IMR-90 (cell line): Measurements from ENCODE around the gene GPA33. TPM values are rescaled to one million over a fixed set of nuclear protein-coding genes. Genes with fewer than 3 reads are reported as not detected.

Experiments used
- ATAC-seq: fragments of 200-7000 bp; cut with Tn5 transposase; 2 replicates; pipeline ENCODE4 v1.9.1; 2020; ENCODE audit warnings: low read depth, mild to moderate bottlenecking, moderate library complexity
- BruUV-seq: library from RNA; stranded (reverse); fragments of 400-500 nt; replicated peaks from 2 replicates; lab custom pipeline; 2021; lab: Mats Ljungman, UMichigan
- CTCF ChIA-PET: fragments of 300-600 bp; formaldehyde crosslinking; extraction: SDS; loops from one replicate; lab custom pipeline; 2021; ENCODE audit warnings: antibody characterized with exemption; lab: Yijun Ruan, JAX
- POLR2A ChIA-PET: fragments of 300-600 bp; sonication (Branson Sonifier 250); formaldehyde crosslinking; loops from one replicate; lab custom pipeline; 2022; ENCODE audit warnings: antibody characterized with exemption; ENCODE audit not compliant: unreplicated experiment; lab: Charles Lee
- DNase-seq: peaks from one replicate; pipeline ENCODE4 v3.0.0; 2013
- H2AFZ ChIP-seq: replicated peaks from 2 replicates; pipeline ENCODE3; 2013; ENCODE audit warnings: low read length, mild to moderate bottlenecking; ENCODE audit not compliant: poor library complexity
- H2AK5ac ChIP-seq: 2 replicates; pipeline ENCODE4 v1.6.1; 2013; ENCODE audit warnings: low read depth, low read length, inconsistent platforms
- H2AK9ac ChIP-seq: replicated peaks from 2 replicates; pipeline ENCODE3; 2013; ENCODE audit warnings: mild to moderate bottlenecking, low read depth, low read length, moderate library complexity; ENCODE audit not compliant: poor library complexity
- H2BK120ac ChIP-seq: 2 replicates; pipeline ENCODE4 v1.6.1; 2013; ENCODE audit warnings: low read depth, low read length, inconsistent platforms
- H2BK15ac ChIP-seq: 3 replicates; pipeline ENCODE4 v1.6.1; 2013; ENCODE audit warnings: low read depth, low read length, inconsistent platforms
- H2BK20ac ChIP-seq: 2 replicates; pipeline ENCODE4 v1.6.1; 2013; ENCODE audit warnings: low read depth, mild to moderate bottlenecking, inconsistent platforms, low read length, moderate library complexity
- H2BK5ac ChIP-seq: 2 replicates; pipeline ENCODE4 v1.6.1; 2013; ENCODE audit warnings: mild to moderate bottlenecking, low read depth, low read length, inconsistent platforms; ENCODE audit not compliant: poor library complexity, severe bottlenecking
- H3K14ac ChIP-seq: replicated peaks from 2 replicates; pipeline ENCODE4 v1.6.1; 2013; ENCODE audit warnings: low read depth, low read length, inconsistent platforms
- H3K18ac ChIP-seq: 2 replicates; pipeline ENCODE4 v1.6.1; 2013; ENCODE audit warnings: low read depth, low read length, control low read depth
- H3K23ac ChIP-seq: 2 replicates; pipeline ENCODE4 v1.6.1; 2013; ENCODE audit warnings: low read depth, low read length, inconsistent platforms
- H3K27ac ChIP-seq: 2 replicates; pipeline ENCODE4 v1.5.1; 2013; ENCODE audit warnings: mild to moderate bottlenecking, control low read depth, low read length; ENCODE audit not compliant: insufficient read depth
- H3K27me3 ChIP-seq: 2 replicates; pipeline ENCODE4 v1.6.1; 2013; ENCODE audit warnings: low read length; ENCODE audit not compliant: control insufficient read depth, insufficient read depth
- H3K36me3 ChIP-seq: 2 replicates; pipeline ENCODE4 v1.6.1; 2013; ENCODE audit warnings: low read length, mixed read lengths; ENCODE audit not compliant: control insufficient read depth, insufficient read depth
- H3K4ac ChIP-seq: 2 replicates; pipeline ENCODE4 v1.6.1; 2013; ENCODE audit warnings: low read depth, low read length, inconsistent platforms
- H3K4me1 ChIP-seq: 2 replicates; pipeline ENCODE4 v1.6.1; 2013; ENCODE audit warnings: low read length, mixed read lengths; ENCODE audit not compliant: control insufficient read depth, insufficient read depth
- H3K4me2 ChIP-seq: 2 replicates; pipeline ENCODE4 v1.6.1; 2013; ENCODE audit warnings: low read depth, mild to moderate bottlenecking, control low read depth, low read length, moderate library complexity
- H3K4me3 ChIP-seq: 2 replicates; pipeline ENCODE4 v1.5.1; 2013; ENCODE audit warnings: low read depth, mild to moderate bottlenecking, control low read depth, low read length, moderate library complexity; ENCODE audit not compliant: insufficient read depth
- H3K56ac ChIP-seq: 2 replicates; pipeline ENCODE4 v1.6.1; 2013; ENCODE audit warnings: low read length, inconsistent platforms; ENCODE audit not compliant: insufficient read depth; ENCODE audit errors: extremely low read depth
- H3K79me1 ChIP-seq, 2 experiments: 2 replicates each; pipeline ENCODE4 v1.6.1; 2013; ENCODE audit warnings: low read length in 2 of 2, inconsistent platforms in 1 of 2, low read depth in 1 of 2
- H3K9ac ChIP-seq: 2 replicates; pipeline ENCODE4 v1.6.1; 2013; ENCODE audit warnings: low read depth, low read length, control low read depth
- H3K9me1 ChIP-seq: 2 replicates; pipeline ENCODE4 v1.6.1; 2013; ENCODE audit warnings: low read length, inconsistent platforms; ENCODE audit not compliant: insufficient read depth
- H3K9me3 ChIP-seq: 2 replicates; pipeline ENCODE4 v1.6.1; 2013; ENCODE audit warnings: low read length; ENCODE audit not compliant: control insufficient read depth, insufficient read depth
- H4K20me1 ChIP-seq: 2 replicates; pipeline ENCODE4 v1.6.1; 2013; ENCODE audit warnings: low read length, inconsistent platforms; ENCODE audit not compliant: insufficient read depth
- H4K5ac ChIP-seq: 2 replicates; pipeline ENCODE4 v1.6.1; 2013; ENCODE audit warnings: mild to moderate bottlenecking, low read depth, low read length, control low read depth
- H4K8ac ChIP-seq, 2 experiments: 2 replicates each; pipeline ENCODE4 v1.6.1; 2013; ENCODE audit warnings: low read depth in 2 of 2, low read length in 2 of 2, control low read depth in 1 of 2, inconsistent platforms in 1 of 2
- H4K91ac ChIP-seq: 2 replicates; pipeline ENCODE4 v1.6.1; 2013; ENCODE audit warnings: low read depth, low read length, inconsistent platforms; ENCODE audit not compliant: insufficient read depth
- BHLHE40 ChIP-seq: fragments of 150-350 bp; IDR thresholded peaks from 2 replicates; pipeline ENCODE4 v1.6.1; 2016; ENCODE audit warnings: mild to moderate bottlenecking, low read depth, low read length
- CEBPB ChIP-seq: IDR thresholded peaks from 2 replicates; pipeline ENCODE4 v1.6.1; 2012; ENCODE audit warnings: low read depth, low read length, improper control_type of control experiment
- CHD1 ChIP-seq: IDR thresholded peaks from 2 replicates; pipeline ENCODE4 v1.6.1; 2012; ENCODE audit warnings: low read depth, low read length, improper control_type of control experiment
- CTCF ChIP-seq: conservative IDR thresholded peaks from 2 replicates; pipeline ENCODE4 v1.5.1; 2012; ENCODE audit warnings: mild to moderate bottlenecking, low read depth, low read length, improper control_type of control experiment
- ELK1 ChIP-seq: fragments of 150-350 bp; IDR thresholded peaks from 2 replicates; pipeline ENCODE4 v1.6.1; 2016; ENCODE audit warnings: low read depth, mild to moderate bottlenecking, low read length, moderate library complexity, borderline replicate concordance
- FOS ChIP-seq: fragments of 150-350 bp; IDR thresholded peaks from 2 replicates; pipeline ENCODE4 v1.6.1; 2016; ENCODE audit warnings: low read depth, low read length
- MAFK ChIP-seq: IDR thresholded peaks from 2 replicates; pipeline ENCODE4 v1.6.1; 2012; ENCODE audit warnings: low read depth, low read length, improper control_type of control experiment
- MAZ ChIP-seq: IDR thresholded peaks from 2 replicates; pipeline ENCODE4 v1.6.1; 2012; ENCODE audit warnings: low read depth, mild to moderate bottlenecking, low read length, improper control_type of control experiment, moderate library complexity, borderline replicate concordance
- MXI1 ChIP-seq: IDR thresholded peaks from 2 replicates; pipeline ENCODE4 v1.6.1; 2012; ENCODE audit warnings: low read depth, mild to moderate bottlenecking, low read length, moderate library complexity, borderline replicate concordance
- NFE2L2 ChIP-seq: fragments of 150-350 bp; IDR thresholded peaks from 2 replicates; pipeline ENCODE4 v1.6.1; 2016; ENCODE audit warnings: low read depth, mild to moderate bottlenecking, low read length
- POLR2A ChIP-seq: IDR thresholded peaks from 2 replicates; pipeline ENCODE4 v1.6.1; 2012; ENCODE audit warnings: mild to moderate bottlenecking, low read depth, low read length
- RAD21 ChIP-seq: IDR thresholded peaks from 2 replicates; pipeline ENCODE4 v1.6.1; 2012; ENCODE audit warnings: low read length, improper control_type of control experiment
- RCOR1 ChIP-seq: IDR thresholded peaks from 2 replicates; pipeline ENCODE4 v1.6.1; 2012; ENCODE audit warnings: mild to moderate bottlenecking, low read length, improper control_type of control experiment; ENCODE audit not compliant: insufficient replicate concordance
- RFX5 ChIP-seq: IDR thresholded peaks from 2 replicates; pipeline ENCODE4 v1.8.0; 2012; ENCODE audit warnings: low read depth, mild to moderate bottlenecking, low read length, moderate library complexity
- SMC3 ChIP-seq: fragments of 150-350 bp; IDR thresholded peaks from 2 replicates; pipeline ENCODE4 v1.6.1; 2016; ENCODE audit warnings: low read depth, mild to moderate bottlenecking, antibody characterized with exemption, low read length, moderate library complexity
- USF2 ChIP-seq: fragments of 150-350 bp; IDR thresholded peaks from 2 replicates; pipeline ENCODE4 v1.6.1; 2017; ENCODE audit warnings: mild to moderate bottlenecking, antibody characterized with exemption, low read length, low read depth
- WGBS, 2 experiments: methylation state at CpG; one replicate each; pipeline versions ENCODE4 v1.1.5 to v1.1.7; 2013; ENCODE audit warnings: missing lambda C conversion rate in 2 of 2; ENCODE audit not compliant: insufficient read length in 1 of 2; ENCODE audit errors: extremely low coverage in 2 of 2; 5-methylcytosine and 5-hydroxymethylcytosine counted together
- dilution Hi-C: fragments of 300-500 bp; cut with HindIII; formaldehyde crosslinking; loops from one replicate; pipeline ENCODE4 v1.14.3; 2018; ENCODE audit warnings: low sequenced_read_pairs; ENCODE audit not compliant: unreplicated experiment
- in situ Hi-C: fragments of 300-500 bp; cut with MboI; formaldehyde crosslinking; loops from 3 replicates; pipeline ENCODE4 v1.14.3; 2019; ENCODE audit warnings: low sequenced_read_pairs, inconsistent platforms, mixed read lengths
- intact Hi-C: fragments of 100-400 bp; cut with micrococcal nuclease; formaldehyde crosslinking; loops from 2 replicates; pipeline ENCODE4 v1.10.0; 2022
- polyA plus RNA-seq, 3 experiments: library from polyadenylated mRNA; depleted of rRNA; stranded (reverse); fragments of >200 nt; gene quantifications; 2 replicates each; pipeline ENCODE4 v1.2.3, GENCODE V29; 2012; ENCODE audit warnings: low replicate concordance in 1 of 3
- total RNA-seq: library from RNA; depleted of rRNA; stranded (reverse); fragments of >200 nt; gene quantifications from 2 replicates; pipeline ENCODE4 v1.2.3, GENCODE V29; 2012

The GPA33 gene
- total and polyA plus RNA-seq, 2 of the 4 experiments (the other 2 are of a cell fraction): not detected

- Histone ChIP-seq H4K20me1 (no peaks in the 10 kb centered on the region), H3K9me3 (no peaks in the 10 kb centered on the region), H2BK120ac (no peak overlapping the region), H3K9ac (no peak overlapping the region), H2BK5ac (no peak overlapping the region), H4K5ac (no peak overlapping the region), H3K27ac (no peak overlapping the region), H3K14ac (no peak overlapping the region), H4K8ac (no peak overlapping the region), H3K4ac (no peak overlapping the region), H3K9me1 (no peaks in the 10 kb centered on the region), H3K36me3 (no peaks in the 10 kb centered on the region), H2AFZ (no peak overlapping the region), H3K4me3 (no peak overlapping the region), H3K4me1 (no peaks in the 10 kb centered on the region), H4K91ac (no peak overlapping the region), H2AK5ac (no peak overlapping the region), H3K56ac (no peak overlapping the region), H3K23ac (no peak overlapping the region), H2BK20ac (no peak overlapping the region), H3K4me2 (no peak overlapping the region), H2AK9ac (no peak overlapping the region), H2BK15ac (no peak overlapping the region), H3K79me1 (no peaks in the 10 kb centered on the region), H3K18ac (no peak overlapping the region), H3K27me3 (peaks cover 5% of the 10 kb centered on the region)
- no TSS peak for BruUV-seq
- dilution Hi-C loops: no loop called here
- DNase-seq (no peak), ATAC-seq (no peak)
- POLR2A ChIA-PET: no interaction called here
- intact Hi-C loops: no loop called here
- CTCF ChIA-PET: no interaction called here
- in situ Hi-C loops: no loop called here
- TF ChIP-seq RAD21: no peak
- TF ChIP-seq POLR2A: no peak
- no peak for TF ChIP-seq MAFK
- no peak for TF ChIP-seq MXI1
- TF ChIP-seq CHD1: no peak
- TF ChIP-seq ELK1: no peak
- TF ChIP-seq CTCF: no peak
- TF ChIP-seq CEBPB: no peak
- TF ChIP-seq NFE2L2: no peak
- TF ChIP-seq USF2: no peak
- TF ChIP-seq RCOR1: no peak
- TF ChIP-seq FOS: no peak
- TF ChIP-seq BHLHE40: no peak
- TF ChIP-seq SMC3: no peak
- no peak for TF ChIP-seq MAZ
- no peak for TF ChIP-seq RFX5
- WGBS, 2 experiments: 40% methylated on average over 2 of the region's 6 CpGs; no CpG with 5 or more reads in 1 of the 2 experiments
Measured at GRCh38 chr1:167088746-167089417, 1.3 kb downstream of the GPA33 start.
